Stimulated activated naive B cell treated with anti-CD40 and anti-IgM and Interleukin-4, amounts not matched to agents 10 μg/mL and 1 μg/mL and 100 μg/mL, for 72 hours (primary cell): ENCODE results near the gene PSMC3.
A peak's percentile ranks its signal among the peaks of the same experiment; 100 is the strongest.

Experiments
- ATAC-seq, 2 donors: fragments of 150-1000 bp; cut with Tn5 transposase; replicated peaks; 2 replicates each; pipeline ENCODE4 v1.10.0; 2021; ENCODE audit warnings: moderate library complexity in 1 of 2
- DNase-seq: peaks from one replicate; pipeline ENCODE4 v3.0.0; 2021
- H3K27ac Mint-ChIP-seq: one replicate; pipeline ENCODE4 v1.8.0; 2022; ENCODE audit warnings: mild to moderate bottlenecking, mixed read lengths
- H3K27me3 Mint-ChIP-seq, 2 donors: one replicate each; pipeline ENCODE4 v1.8.0; 2022; ENCODE audit warnings: mixed read lengths in 2 of 2
- H3K36me3 Mint-ChIP-seq, 2 donors: one replicate each; pipeline ENCODE4 v1.8.0; 2022; ENCODE audit warnings: mixed read lengths in 2 of 2, mild to moderate bottlenecking in 1 of 2
- H3K4me1 Mint-ChIP-seq, 2 donors: one replicate each; pipeline ENCODE4 v1.8.0; 2022; ENCODE audit warnings: mixed read lengths in 2 of 2, mild to moderate bottlenecking in 1 of 2
- H3K4me3 Mint-ChIP-seq, 2 donors: one replicate each; pipeline ENCODE4 v1.8.0; 2022; ENCODE audit warnings: mild to moderate bottlenecking in 2 of 2, mixed read lengths in 2 of 2, moderate library complexity in 1 of 2
- H3K9me3 Mint-ChIP-seq, 2 donors: one replicate each; pipeline ENCODE4 v1.8.0; 2022; ENCODE audit warnings: mixed read lengths in 2 of 2, mild to moderate bottlenecking in 1 of 2

Gene PSMC3

DNA sequence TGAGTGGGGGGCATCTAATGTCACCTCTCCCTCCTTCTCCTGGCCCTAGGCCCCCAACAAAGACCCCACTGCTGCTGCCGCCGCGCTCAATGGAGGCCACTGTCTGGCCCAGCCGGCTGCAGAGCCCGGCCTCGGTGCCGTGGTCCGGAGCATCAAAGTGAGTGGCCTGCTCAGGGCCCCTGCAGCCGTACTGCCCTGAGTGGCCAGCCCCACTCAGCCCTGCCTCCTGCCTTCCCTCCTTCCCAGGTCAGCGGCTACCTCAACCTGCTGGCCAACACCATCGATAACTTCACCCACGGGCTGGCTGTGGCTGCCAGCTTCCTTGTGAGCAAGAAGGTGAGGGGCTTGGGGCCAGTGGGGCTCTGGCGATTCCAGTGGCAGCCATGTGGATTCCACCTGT is 12.9 kb downstream of the PSMC3 start:
- peak overlapping the region; percentile 33 for H3K27ac Mint-ChIP-seq
- H3K4me1 Mint-ChIP-seq = peaks cover 17 to 34% of the 10 kb centered on the region in 2 donors
- no peak overlapping the region for H3K4me3 Mint-ChIP-seq
- ATAC-seq = no peak
- no peak for DNase-seq
- H3K9me3 Mint-ChIP-seq = no peaks in the 10 kb centered on the region
- H3K27me3 Mint-ChIP-seq = no peaks in the 10 kb centered on the region
- H3K36me3 Mint-ChIP-seq = peaks cover 31 to 46% of the 10 kb centered on the region in 2 donors

GRCh38 chr11:47411884-47412746 is 14.1 kb downstream of the PSMC3 start:
- no peaks in the 10 kb centered on the region for H3K9me3 Mint-ChIP-seq
- peak overlapping the region; percentile 62 for H3K27ac Mint-ChIP-seq
- no peak for ATAC-seq
- peaks cover 22 to 38% of the 10 kb centered on the region in 2 donors for H3K36me3 Mint-ChIP-seq
- no peaks in the 10 kb centered on the region for H3K27me3 Mint-ChIP-seq
- peaks cover 24 to 35% of the 10 kb centered on the region in 2 donors for H3K4me1 Mint-ChIP-seq
- H3K4me3 Mint-ChIP-seq = no peak overlapping the region
- DNase-seq = peak; percentile 39

GRCh38 chr11:47410370-47411264 is 15.6 kb downstream of the PSMC3 start:
- no peak overlapping the region for H3K4me3 Mint-ChIP-seq
- ATAC-seq (no peak), DNase-seq (no peak)
- H3K9me3 Mint-ChIP-seq = no peaks in the 10 kb centered on the region
- peaks cover 28 to 41% of the 10 kb centered on the region in 2 donors for H3K4me1 Mint-ChIP-seq
- no peaks in the 10 kb centered on the region for H3K27me3 Mint-ChIP-seq
- H3K36me3 Mint-ChIP-seq = peaks cover 20 to 26% of the 10 kb centered on the region in 2 donors
- peak overlapping the region; percentile 51 for H3K27ac Mint-ChIP-seq

- H3K27ac Mint-ChIP-seq = peak overlapping the region; percentile 96
- H3K9me3 Mint-ChIP-seq = no peaks in the 10 kb centered on the region
- no peak for DNase-seq
- no peaks in the 10 kb centered on the region for H3K27me3 Mint-ChIP-seq
- peaks cover 15 to 18% of the 10 kb centered on the region in 2 donors for H3K36me3 Mint-ChIP-seq
- H3K4me1 Mint-ChIP-seq = peaks cover 28 to 41% of the 10 kb centered on the region in 2 donors
- ATAC-seq = no peak
- H3K4me3 Mint-ChIP-seq = peak overlapping the region; percentile 94 to 99
Measured at GRCh38 chr11:47409440-47410369, 16.5 kb downstream of the PSMC3 start.

DNA sequence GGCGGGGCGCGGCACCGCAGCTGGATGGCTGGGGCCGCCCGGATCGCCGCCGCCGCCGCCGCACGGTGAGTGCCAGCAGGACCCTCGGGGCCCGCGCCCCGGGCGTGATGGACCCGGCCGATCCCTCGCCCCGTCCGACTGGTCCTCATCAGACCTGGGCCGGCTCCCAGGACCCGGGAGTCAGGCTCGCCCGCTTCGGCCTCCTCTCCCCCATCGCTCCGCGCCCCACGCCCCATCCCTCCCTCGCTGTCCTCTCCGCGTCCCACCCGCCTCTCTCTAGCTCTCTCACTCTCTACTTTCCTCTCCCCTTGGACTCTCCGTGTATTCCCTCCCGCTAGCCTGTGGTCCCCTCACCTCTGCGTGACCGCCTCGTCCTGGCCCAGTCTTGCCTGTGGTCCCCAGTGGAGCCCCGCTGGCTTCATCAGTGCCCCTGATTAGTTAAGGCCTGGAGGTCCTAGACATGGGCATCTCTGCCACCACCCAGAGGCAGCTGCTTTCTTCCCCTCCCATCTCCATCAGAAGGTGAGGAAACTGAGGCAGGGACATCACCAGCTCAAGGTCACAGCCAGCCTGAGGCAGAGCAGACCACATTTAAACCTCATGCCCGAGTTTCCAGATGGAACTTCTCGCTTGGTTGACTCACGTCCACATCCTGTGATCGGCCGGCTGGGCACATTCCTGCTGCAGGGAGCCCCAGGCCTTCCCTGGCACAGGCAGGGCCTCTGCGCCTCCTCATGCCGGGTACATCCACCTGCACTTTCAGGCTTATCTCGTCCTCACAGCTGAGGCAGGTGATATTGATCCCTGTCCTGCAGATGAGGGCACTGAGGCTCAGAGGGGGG is 17.4 kb downstream of the PSMC3 start:
- peaks cover 26 to 35% of the 10 kb centered on the region in 2 donors for H3K4me1 Mint-ChIP-seq
- peak overlapping the region; percentile 96 for H3K27ac Mint-ChIP-seq
- DNase-seq = no peak
- peaks cover 9 to 13% of the 10 kb centered on the region in 2 donors for H3K36me3 Mint-ChIP-seq
- H3K4me3 Mint-ChIP-seq = peak overlapping the region; percentile 94 to 99
- H3K9me3 Mint-ChIP-seq = no peaks in the 10 kb centered on the region
- H3K27me3 Mint-ChIP-seq = no peaks in the 10 kb centered on the region
- peak in 1 of 2 donors; percentile 12 for ATAC-seq

GRCh38 chr11:47407746-47408590 is 18.3 kb downstream of the PSMC3 start, which contains the start of gene SLC39A13:
SLC39A13 (plus strand) TSS chr11:47408590; CDS start chr11:47410095, 1,505 bp downstream.
- ATAC-seq (peak; percentile 89 to 90), DNase-seq (peak; percentile 98)
- H3K9me3 Mint-ChIP-seq = no peaks in the 10 kb centered on the region
- H3K4me3 Mint-ChIP-seq = peak within 1 kb of the TSS; percentile 94 to 99
- no peaks in the 10 kb centered on the region for H3K27me3 Mint-ChIP-seq
- peaks cover 2 to 5% of the 10 kb centered on the region in 2 donors for H3K36me3 Mint-ChIP-seq
- H3K27ac Mint-ChIP-seq = peak within 1 kb of the TSS; percentile 97
- H3K4me1 Mint-ChIP-seq = peaks cover 25 to 39% of the 10 kb centered on the region in 2 donors

GRCh38 chr11:47406896-47407745 is 19.1 kb downstream of the PSMC3 start:
- ATAC-seq (no peak), DNase-seq (no peak)
- Mint-ChIP-seq H3K4me1 (peaks cover 25 to 42% of the 10 kb centered on the region in 2 donors), H3K9me3 (no peaks in the 10 kb centered on the region), H3K27me3 (no peaks in the 10 kb centered on the region), H3K4me3 (peak overlapping the region; percentile 86 to 88), H3K36me3 (peaks cover under 1 to 1% of the 10 kb centered on the region in 2 donors), H3K27ac (peak overlapping the region; percentile 97)

GRCh38 chr11:47403571-47403970 is 22.7 kb downstream of the PSMC3 start:
- no peaks in the 10 kb centered on the region for H3K27me3 Mint-ChIP-seq
- H3K4me1 Mint-ChIP-seq = peaks cover 33 to 51% of the 10 kb centered on the region in 2 donors
- DNase-seq (no peak), ATAC-seq (no peak)
- no peaks in the 10 kb centered on the region for H3K36me3 Mint-ChIP-seq
- no peak overlapping the region for H3K27ac Mint-ChIP-seq
- no peak overlapping the region for H3K4me3 Mint-ChIP-seq
- H3K9me3 Mint-ChIP-seq = no peaks in the 10 kb centered on the region

GRCh38 chr11:47403135-47403534 is 23.1 kb downstream of the PSMC3 start:
- no peaks in the 10 kb centered on the region for H3K27me3 Mint-ChIP-seq
- H3K9me3 Mint-ChIP-seq = no peaks in the 10 kb centered on the region
- no peaks in the 10 kb centered on the region for H3K36me3 Mint-ChIP-seq
- no peak for ATAC-seq
- DNase-seq = no peak
- H3K4me3 Mint-ChIP-seq = no peak overlapping the region
- peak overlapping the region; percentile 73 for H3K27ac Mint-ChIP-seq
- H3K4me1 Mint-ChIP-seq = peaks cover 37 to 55% of the 10 kb centered on the region in 2 donors

- H3K9me3 Mint-ChIP-seq = no peaks in the 10 kb centered on the region
- H3K4me1 Mint-ChIP-seq = peaks cover 33 to 52% of the 10 kb centered on the region in 2 donors
- no peaks in the 10 kb centered on the region for H3K27me3 Mint-ChIP-seq
- ATAC-seq = peak; percentile 79 to 81
- DNase-seq = no peak
- H3K36me3 Mint-ChIP-seq = no peaks in the 10 kb centered on the region
- H3K27ac Mint-ChIP-seq = peak overlapping the region; percentile 96
- peak overlapping the region; percentile 73 to 78 for H3K4me3 Mint-ChIP-seq
Measured at GRCh38 chr11:47400768-47401279, 25.4 kb downstream of the PSMC3 start.
